HG03378 (cell line): ENCODE results near the gene RPAP3.

Experiments used
- ATAC-seq: cut with Tn5 transposase; IDR thresholded peaks from one replicate; pipeline ENCODE4 v1.9.1; 2021; ENCODE audit warnings: mild to moderate bottlenecking, moderate library complexity; ENCODE audit not compliant: unreplicated experiment

RPAP3 gene

GRCh38 chr12:47722136-47722834, 16.5 kb upstream of the RPAP3 start:
- ATAC-seq, result no peak

- no peak for ATAC-seq
Observed at GRCh38 chr12:47721431-47721973, 15.7 kb upstream of the RPAP3 start.

- ATAC-seq, result no peak
Observed at GRCh38 chr12:47718531-47718930, 12.7 kb upstream of the RPAP3 start.

- ATAC-seq, result no peak
Observed at GRCh38 chr12:47717443-47718193, 11.8 kb upstream of the RPAP3 start.

GRCh38 chr12:47717046-47717442, 11.2 kb upstream of the RPAP3 start:
- no peak for ATAC-seq

- no peak for ATAC-seq
Observed at GRCh38 chr12:47715877-47716548, 10.2 kb upstream of the RPAP3 start.

- ATAC-seq, result peak; percentile 79
Observed at GRCh38 chr12:47715393-47715876, 9.6 kb upstream of the RPAP3 start.

- no peak for ATAC-seq
Observed at GRCh38 chr12:47714826-47715386, 9.1 kb upstream of the RPAP3 start.

GRCh38 chr12:47712171-47712570, 6.3 kb upstream of the RPAP3 start:
- ATAC-seq, result no peak

GRCh38 chr12:47711448-47711847, 5.6 kb upstream of the RPAP3 start:
- ATAC-seq, result no peak

GRCh38 chr12:47710278-47710677, 4.4 kb upstream of the RPAP3 start:
- no peak for ATAC-seq

GRCh38 chr12:47709671-47710070, 3.8 kb upstream of the RPAP3 start:
- no peak for ATAC-seq

GRCh38 chr12:47709237-47709636, 3.4 kb upstream of the RPAP3 start:
- ATAC-seq, result no peak

- no peak for ATAC-seq
Observed at GRCh38 chr12:47707905-47708543, 2.2 kb upstream of the RPAP3 start.

- no peak for ATAC-seq
Observed at GRCh38 chr12:47707355-47707754, 1.5 kb upstream of the RPAP3 start.

GRCh38 chr12:47705229-47705565, 633 bp downstream of the RPAP3 start:
- no peak for ATAC-seq

GRCh38 chr12:47704719-47705118, 1.1 kb downstream of the RPAP3 start:
- ATAC-seq, result no peak

GRCh38 chr12:47700263-47700662, 5.6 kb downstream of the RPAP3 start:
- no peak for ATAC-seq

- ATAC-seq, result no peak
Observed at GRCh38 chr12:47698631-47699030, 7.2 kb downstream of the RPAP3 start.

- ATAC-seq, result no peak
Observed at GRCh38 chr12:47698055-47698454, 7.8 kb downstream of the RPAP3 start.

- no peak for ATAC-seq
Observed at GRCh38 chr12:47689215-47689614, 16.6 kb downstream of the RPAP3 start.
